SK-N-SH (cell line): ENCODE measurements around the gene PHC2. TPM values are rescaled to one million over a fixed set of nuclear protein-coding genes. Genes with fewer than 3 reads are reported as not detected.
A peak's percentile ranks its signal among the peaks of the same experiment; 100 is the strongest.

Experiments
- CTCF ChIA-PET: fragments of 300-600, 350-600 bp; formaldehyde crosslinking; extraction: SDS; loops from one replicate; lab custom pipeline; 2021; lab: Yijun Ruan, JAX
- POLR2A ChIA-PET: fragments of 350-600 bp; sonication (Branson Sonifier 250); formaldehyde crosslinking; extraction: SDS; loops from one replicate; lab custom pipeline; 2020; ENCODE audit warnings: antibody characterized with exemption, inconsistent platforms; lab: Yijun Ruan, JAX
- DNase-seq: peaks from one replicate; pipeline ENCODE4 v3.0.0; 2012
- H2AFZ ChIP-seq: fragments of 200-600 bp; sonication (generic); 2 replicates; pipeline ENCODE4 v1.8.1; 2016; ENCODE audit warnings: antibody characterized with exemption, mild to moderate bottlenecking, low read depth
- H3F3A ChIP-seq: fragments of 200-600 bp; sonication (generic); replicated peaks from 2 replicates; pipeline ENCODE3; 2016; ENCODE audit warnings: antibody characterized with exemption, mild to moderate bottlenecking; ENCODE audit not compliant: insufficient read depth
- H3K27ac ChIP-seq, 2 experiments: fragments of 200-500 bp in 1 of 2; fragments of 200-600 bp in 1 of 2; sonication (Bioruptor generic) in 1 of 2; sonication (generic), shearing (Covaris generic) in 1 of 2; 2 replicates each; pipeline versions ENCODE4 v1.5.1 to v1.6.1; 2014 to 2016; ENCODE audit warnings: low read depth in 2 of 2, inconsistent platforms in 1 of 2, low read length in 1 of 2, mild to moderate bottlenecking in 1 of 2, mixed read lengths in 1 of 2
- H3K27me3 ChIP-seq: fragments of 200-600 bp; sonication (generic), shearing (Covaris generic); 2 replicates; pipeline ENCODE4 v1.6.1; 2016; ENCODE audit warnings: mixed run types; ENCODE audit not compliant: insufficient read depth
- H3K36me3 ChIP-seq, 2 experiments: fragments of 200-500 bp in 1 of 2; fragments of 200-600 bp in 1 of 2; sonication (Bioruptor generic) in 1 of 2; sonication (generic) in 1 of 2; replicated peaks in 1 of 2; 2 replicates each; pipeline versions ENCODE3 to v1.5.1; 2014 to 2016; ENCODE audit warnings: low read length in 1 of 2, mild to moderate bottlenecking in 1 of 2; ENCODE audit not compliant: insufficient read depth in 2 of 2, control insufficient read depth in 1 of 2
- H3K4me1 ChIP-seq, 2 experiments: fragments of 200-500 bp in 1 of 2; fragments of 200-600 bp in 1 of 2; sonication (Bioruptor generic) in 1 of 2; sonication (generic), shearing (Covaris generic) in 1 of 2; 2 replicates each; pipeline versions ENCODE4 v1.5.1 to v1.6.1; 2014 to 2016; ENCODE audit warnings: low read depth in 1 of 2, low read length in 1 of 2, mixed run types in 1 of 2; ENCODE audit not compliant: insufficient read depth in 2 of 2, control insufficient read depth in 1 of 2
- H3K4me2 ChIP-seq: fragments of 200-600 bp; sonication (generic), shearing (Covaris generic); 2 replicates; pipeline ENCODE4 v1.6.1; 2017; ENCODE audit warnings: mixed run types
- H3K4me3 ChIP-seq, 2 experiments: fragments of 200-500 bp in 1 of 2; fragments of 200-600 bp in 1 of 2; sonication (Bioruptor generic) in 1 of 2; sonication (generic), shearing (Covaris generic) in 1 of 2; 2 replicates each; pipeline versions ENCODE4 v1.5.1 to v1.8.1; 2014 to 2016; ENCODE audit warnings: low read depth in 2 of 2, inconsistent platforms in 1 of 2, low read length in 1 of 2, mild to moderate bottlenecking in 1 of 2, mixed read lengths in 1 of 2, moderate library complexity in 1 of 2
- H3K79me2 ChIP-seq: fragments of 200-600 bp; sonication (generic); 2 replicates; pipeline ENCODE4 v1.8.1; 2017; ENCODE audit warnings: mild to moderate bottlenecking; ENCODE audit not compliant: insufficient read depth
- H3K9ac ChIP-seq: fragments of 200-600 bp; sonication (generic); 2 replicates; pipeline ENCODE4 v1.6.1; 2017; ENCODE audit warnings: mixed run types
- H3K9me2 ChIP-seq: fragments of 200-600 bp; sonication (generic); 2 replicates; pipeline ENCODE4 v1.6.1; 2017; ENCODE audit warnings: mixed run types
- H3K9me3 ChIP-seq: fragments of 200-600 bp; sonication (generic); 2 replicates; pipeline ENCODE4 v1.6.1; 2017; ENCODE audit warnings: mixed run types, mild to moderate bottlenecking, moderate library complexity
- H4K20me1 ChIP-seq: fragments of 200-600 bp; sonication (generic); 2 replicates; pipeline ENCODE4 v1.6.1; 2017; ENCODE audit warnings: mild to moderate bottlenecking, mixed run types; ENCODE audit not compliant: insufficient read depth
- MEF2A ChIP-seq: IDR thresholded peaks from 2 replicates; pipeline ENCODE4 v1.4.0; 2012; ENCODE audit warnings: low read depth, borderline replicate concordance
- MXI1 ChIP-seq: IDR thresholded peaks from 2 replicates; pipeline ENCODE4 v1.6.1; 2012; ENCODE audit warnings: mild to moderate bottlenecking, low read depth, low read length, improper control_type of control experiment
- NRF1 ChIP-seq: IDR thresholded peaks from 2 replicates; pipeline ENCODE4 v1.6.1; 2012; ENCODE audit warnings: low read depth, mild to moderate bottlenecking, low read length
- POLR2AphosphoS5 ChIP-seq: IDR thresholded peaks from 2 replicates; pipeline ENCODE4 v1.6.1; 2012; ENCODE audit warnings: low read depth, low read length
- RAD21 ChIP-seq: IDR thresholded peaks from 2 replicates; pipeline ENCODE4 v1.6.1; 2012; ENCODE audit warnings: mild to moderate bottlenecking, low read length
- SIN3A ChIP-seq: IDR thresholded peaks from 2 replicates; pipeline ENCODE4 v1.6.1; 2012; ENCODE audit warnings: low read depth, mild to moderate bottlenecking, low read length, moderate library complexity, borderline replicate concordance
- SMC3 ChIP-seq: IDR thresholded peaks from 2 replicates; pipeline ENCODE4 v1.6.1; 2012; ENCODE audit warnings: low read depth, low read length, improper control_type of control experiment
- TAF1 ChIP-seq: IDR thresholded peaks from 2 replicates; pipeline ENCODE4 v1.6.1; 2012; ENCODE audit warnings: low read depth, mild to moderate bottlenecking, low read length, moderate library complexity, borderline replicate concordance
- USF1 ChIP-seq: IDR thresholded peaks from 2 replicates; pipeline ENCODE4 v1.4.0; 2012; ENCODE audit warnings: low read depth, borderline replicate concordance
- USF2 ChIP-seq: fragments of 150-350 bp; IDR thresholded peaks from 2 replicates; pipeline ENCODE4 v1.6.1; 2017; ENCODE audit warnings: antibody characterized with exemption, low read length, low read depth, borderline replicate concordance
- YY1 ChIP-seq: IDR thresholded peaks from 2 replicates; pipeline ENCODE4 v1.4.0; 2012; ENCODE audit warnings: low read depth, mild to moderate bottlenecking
- WGBS: methylation state at CpG from one replicate; pipeline ENCODE4 v1.1.6; 2017; ENCODE audit warnings: low lambda C conversion rate; 5-methylcytosine and 5-hydroxymethylcytosine counted together
- polyA plus RNA-seq, 3 experiments: library from polyadenylated mRNA; depleted of rRNA; stranded (reverse); fragments of >200 nt; gene quantifications; 2 replicates each; pipeline ENCODE4 v1.2.3, GENCODE V29; 2012
- TF ChIP-seq, protein P1 (sequence below): fragments of 150-350 bp; IDR thresholded peaks from 2 replicates; pipeline ENCODE4 v1.6.1; 2016; ENCODE audit warnings: mild to moderate bottlenecking, low read depth, low read length

PHC2 gene
- polyA plus RNA-seq, 1 of the 3 experiments (the other 2 are of a cell fraction), result 98.7 TPM

DNA sequence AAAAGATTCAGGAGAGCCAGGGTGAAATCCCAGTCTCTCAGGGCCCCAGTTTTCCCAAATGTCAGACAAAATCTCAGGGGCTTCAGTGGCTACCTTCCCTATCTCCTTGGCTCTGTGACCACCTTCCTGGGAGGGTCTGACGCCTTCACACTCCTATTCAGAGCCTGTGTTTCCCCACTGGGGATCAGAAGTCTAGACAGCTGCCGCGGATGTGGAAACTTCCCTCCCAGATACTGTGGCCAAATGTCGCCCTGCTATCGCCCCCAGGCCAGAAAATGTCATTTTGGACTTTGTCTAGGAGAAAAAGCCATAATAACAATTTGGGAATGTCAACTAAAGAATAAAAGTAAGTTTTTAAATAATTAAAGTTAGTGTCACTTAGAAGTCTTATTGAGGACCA, 125.9 kb downstream of the PHC2 start:
- TF ChIP-seq TAF1, result no peak
- TF ChIP-seq MEF2A, result no peak
- TF ChIP-seq MXI1, result no peak
- TF ChIP-seq RAD21, result no peak
- TF ChIP-seq USF2, result no peak
- TF ChIP-seq NRF1, result no peak
- TF ChIP-seq YY1, result no peak
- no peak for TF ChIP-seq POLR2AphosphoS5
- no peak for TF ChIP-seq SMC3
- no peak for TF ChIP-seq SIN3A
- H3K9ac ChIP-seq, result no peak overlapping the region
- no peak overlapping the region for H2AFZ ChIP-seq
- H3K4me1 ChIP-seq, result no peaks in the 10 kb centered on the region; a peak in 1 of 4 replicates
- H3K27me3 ChIP-seq, result no peaks in the 10 kb centered on the region
- H3K79me2 ChIP-seq, result no peaks in the 10 kb centered on the region
- H3K4me3 ChIP-seq, result no peak overlapping the region
- H4K20me1 ChIP-seq, result no peaks in the 10 kb centered on the region
- peaks cover 0 to 8% of the 10 kb centered on the region in 2 experiments for H3K36me3 ChIP-seq
- no peaks in the 10 kb centered on the region for H3F3A ChIP-seq
- ChIA-PET CTCF (interaction anchor here (1.1 to 2.0 kb wide), 3 partner anchors 9 to 166 kb away, joined by 3 to 10 read pairs (median 3); no protein-coding TSS in a partner anchor), POLR2A (interaction anchor here (0.7 kb wide), 1 partner anchor 162 kb away, joined by 3 read pairs; no protein-coding TSS in a partner anchor)
- no peak for DNase-seq
- H3K9me3 ChIP-seq, result no peaks in the 10 kb centered on the region
- no peak overlapping the region for H3K4me2 ChIP-seq
- no peak overlapping the region for H3K27ac ChIP-seq
- 95% methylated on average over 5 of the region's 5 CpGs for WGBS
- no peaks in the 10 kb centered on the region for H3K9me2 ChIP-seq

- POLR2A ChIA-PET, result no interaction called here
- no peak overlapping the region for H3K4me2 ChIP-seq
- H3K4me1 ChIP-seq, result no peaks in the 10 kb centered on the region; a peak in 1 of 4 replicates
- DNase-seq, result no peak
- TF ChIP-seq USF1, result peak; percentile 77; the same call in 1 of the 2 replicates
- TF ChIP-seq, protein P1, sequence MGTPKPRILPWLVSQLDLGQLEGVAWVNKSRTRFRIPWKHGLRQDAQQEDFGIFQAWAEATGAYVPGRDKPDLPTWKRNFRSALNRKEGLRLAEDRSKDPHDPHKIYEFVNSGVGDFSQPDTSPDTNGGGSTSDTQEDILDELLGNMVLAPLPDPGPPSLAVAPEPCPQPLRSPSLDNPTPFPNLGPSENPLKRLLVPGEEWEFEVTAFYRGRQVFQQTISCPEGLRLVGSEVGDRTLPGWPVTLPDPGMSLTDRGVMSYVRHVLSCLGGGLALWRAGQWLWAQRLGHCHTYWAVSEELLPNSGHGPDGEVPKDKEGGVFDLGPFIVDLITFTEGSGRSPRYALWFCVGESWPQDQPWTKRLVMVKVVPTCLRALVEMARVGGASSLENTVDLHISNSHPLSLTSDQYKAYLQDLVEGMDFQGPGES, result no peak
- TF ChIP-seq, all 33 proteins: peak for 1
- Histone ChIP-seq H2AFZ (no peak overlapping the region), H3K27ac (no peak overlapping the region), H3K27me3 (no peaks in the 10 kb centered on the region), H3F3A (no peaks in the 10 kb centered on the region), H3K36me3 (peaks cover 6 to 19% of the 10 kb centered on the region in 2 experiments), H4K20me1 (no peaks in the 10 kb centered on the region), H3K4me3 (no peak overlapping the region), H3K9me3 (no peaks in the 10 kb centered on the region), H3K79me2 (no peaks in the 10 kb centered on the region), H3K9me2 (no peaks in the 10 kb centered on the region), H3K9ac (no peak overlapping the region)
- CTCF ChIA-PET, result interaction anchor here (0.8 to 1.5 kb wide), 2 partner anchors 64 to 81 kb away, joined by 3 read pairs; no protein-coding TSS in a partner anchor
- WGBS, result 100% methylated on average over 1 of the region's 1 CpG
Measured at GRCh38 chr1:33302325-33302724, 128.6 kb downstream of the PHC2 start.
